ENCODE measurements around the gene ARFRP1. TPM values are rescaled to one million over a fixed set of nuclear protein-coding genes. Genes with fewer than 3 reads are reported as not detected.

ARFRP1 gene
- total RNA-seq, 1 donor from 2014 or later, result 49.4 TPM

DNA sequence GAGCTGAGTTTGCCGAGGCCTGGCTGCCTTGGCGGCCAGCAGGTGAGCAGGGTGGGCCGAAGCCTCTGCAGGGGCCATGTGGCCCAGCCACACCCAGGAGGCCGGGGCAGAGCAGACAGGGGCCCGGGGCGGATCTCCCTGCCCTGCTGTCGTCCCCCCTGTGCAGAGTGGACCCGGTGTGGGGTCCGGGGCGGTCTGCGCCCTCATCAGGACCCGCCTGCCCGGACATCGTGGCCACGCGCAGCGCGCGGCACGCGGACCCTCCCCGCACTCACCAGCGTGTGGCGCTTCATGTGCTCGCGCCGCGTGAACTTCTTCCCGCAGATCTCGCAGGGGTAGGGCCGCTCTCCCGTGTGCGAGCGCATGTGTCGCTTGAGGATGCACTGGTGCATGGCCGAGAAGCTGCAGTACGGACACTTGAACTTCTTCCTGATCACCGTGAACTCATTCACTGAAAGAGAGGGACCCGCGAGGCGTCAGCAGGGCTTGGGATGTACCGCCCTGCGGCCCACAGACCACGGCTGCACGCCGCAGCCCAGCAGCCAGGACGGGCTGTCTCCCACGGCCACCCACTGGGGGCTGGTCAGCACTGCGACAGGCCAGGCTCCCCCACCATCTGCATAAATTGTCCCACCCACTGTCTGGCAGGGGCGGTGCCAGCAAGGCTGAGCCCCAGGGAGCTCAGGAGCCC is 44.8 kb upstream of the ARFRP1 start:
- no peak overlapping the region for H3K4me3 ChIP-seq
- no peaks in the 10 kb centered on the region for H3K9me3 ChIP-seq
- H3K27me3 ChIP-seq, result no peaks in the 10 kb centered on the region
- intact Hi-C loops (cut with DNase I), result no loop called here
- H3K4me1 ChIP-seq, result no peaks in the 10 kb centered on the region
- H3K36me3 ChIP-seq, result no peaks in the 10 kb centered on the region
- no peak for DNase-seq
- ATAC-seq, result no peak
- TF ChIP-seq, protein P1, sequence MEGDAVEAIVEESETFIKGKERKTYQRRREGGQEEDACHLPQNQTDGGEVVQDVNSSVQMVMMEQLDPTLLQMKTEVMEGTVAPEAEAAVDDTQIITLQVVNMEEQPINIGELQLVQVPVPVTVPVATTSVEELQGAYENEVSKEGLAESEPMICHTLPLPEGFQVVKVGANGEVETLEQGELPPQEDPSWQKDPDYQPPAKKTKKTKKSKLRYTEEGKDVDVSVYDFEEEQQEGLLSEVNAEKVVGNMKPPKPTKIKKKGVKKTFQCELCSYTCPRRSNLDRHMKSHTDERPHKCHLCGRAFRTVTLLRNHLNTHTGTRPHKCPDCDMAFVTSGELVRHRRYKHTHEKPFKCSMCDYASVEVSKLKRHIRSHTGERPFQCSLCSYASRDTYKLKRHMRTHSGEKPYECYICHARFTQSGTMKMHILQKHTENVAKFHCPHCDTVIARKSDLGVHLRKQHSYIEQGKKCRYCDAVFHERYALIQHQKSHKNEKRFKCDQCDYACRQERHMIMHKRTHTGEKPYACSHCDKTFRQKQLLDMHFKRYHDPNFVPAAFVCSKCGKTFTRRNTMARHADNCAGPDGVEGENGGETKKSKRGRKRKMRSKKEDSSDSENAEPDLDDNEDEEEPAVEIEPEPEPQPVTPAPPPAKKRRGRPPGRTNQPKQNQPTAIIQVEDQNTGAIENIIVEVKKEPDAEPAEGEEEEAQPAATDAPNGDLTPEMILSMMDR (IDR thresholded peaks at IDR 0.05), result no peak
- H3K27ac ChIP-seq, result no peak overlapping the region

DNA sequence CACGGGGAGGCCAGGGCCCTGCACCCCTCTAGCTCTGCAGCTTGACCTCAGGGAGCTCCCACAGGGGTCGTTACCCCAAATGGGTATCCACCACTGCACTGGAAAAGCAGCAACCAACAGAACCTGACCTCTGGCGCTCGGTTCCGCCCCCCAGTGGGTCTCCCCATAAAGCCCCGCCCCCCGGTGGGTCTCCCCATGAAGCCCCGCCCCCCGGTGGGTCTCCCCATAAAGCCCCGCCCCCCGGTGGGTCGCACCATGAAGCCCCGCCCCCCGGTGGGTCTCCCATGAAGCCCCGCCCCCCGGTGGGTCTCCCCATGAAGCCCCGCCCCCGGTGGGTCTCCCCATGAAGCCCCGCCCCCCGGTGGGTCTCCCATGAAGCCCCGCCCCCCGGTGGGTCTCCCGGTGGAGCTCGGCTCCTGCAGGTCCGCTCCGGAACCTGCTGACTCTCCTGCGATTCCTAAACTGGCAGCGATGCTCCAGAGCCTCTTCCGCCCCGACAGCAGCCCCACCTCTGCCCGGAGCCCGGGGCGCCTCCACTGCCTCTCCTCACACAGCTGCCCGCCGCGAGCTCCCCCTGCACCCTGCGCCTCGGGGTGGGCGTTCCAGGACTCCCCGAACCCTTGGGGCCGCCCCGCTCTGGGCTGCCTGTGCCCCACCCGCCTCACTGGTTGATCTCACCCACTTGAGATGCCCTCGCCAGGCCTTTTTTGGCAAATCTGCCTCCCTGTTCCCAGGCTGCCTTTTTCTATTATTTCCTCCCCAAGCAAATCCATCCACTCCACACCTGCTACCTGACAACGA is 43.9 kb upstream of the ARFRP1 start:
- Histone ChIP-seq H3K9me3 (no peaks in the 10 kb centered on the region), H3K4me1 (no peaks in the 10 kb centered on the region), H3K27me3 (no peaks in the 10 kb centered on the region), H3K36me3 (no peaks in the 10 kb centered on the region), H3K27ac (peak overlapping the region; percentile 47), H3K4me3 (no peak overlapping the region)
- no peak for DNase-seq
- TF ChIP-seq, protein P1 (IDR thresholded peaks at IDR 0.05), result no peak
- intact Hi-C loops (cut with DNase I), result no loop called here
- no peak for ATAC-seq

DNA sequence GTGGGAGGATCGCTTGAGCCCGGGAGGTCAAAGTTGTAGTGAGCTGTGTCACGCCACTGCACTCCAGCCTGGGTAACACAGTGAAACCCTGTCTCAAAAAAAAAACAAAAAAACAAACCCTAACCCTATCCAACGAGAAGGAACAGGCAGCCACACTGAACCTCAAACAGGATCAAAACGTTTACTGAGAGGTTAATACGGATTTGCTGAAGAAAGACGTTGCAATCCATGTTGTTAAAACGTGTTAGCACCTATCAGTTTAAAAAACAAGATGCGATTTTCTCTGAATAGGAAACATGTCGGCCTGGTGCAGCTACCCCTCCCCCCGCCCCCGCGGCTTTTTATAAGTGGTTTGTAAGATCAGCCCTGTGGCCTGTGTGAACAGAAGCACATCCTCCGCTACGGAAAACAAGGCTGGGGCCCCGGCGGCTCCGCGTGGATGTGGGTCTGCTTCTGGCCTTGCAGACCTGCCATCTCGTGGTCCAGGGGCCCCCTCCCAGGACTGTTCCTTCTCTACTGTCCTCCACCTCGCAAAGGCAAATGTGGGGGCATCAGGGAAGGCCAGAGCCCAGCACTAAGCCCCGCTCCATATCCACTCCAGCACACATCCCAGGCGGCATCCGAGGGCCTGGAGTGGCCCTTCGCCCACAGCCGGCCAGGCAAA is 43.2 kb upstream of the ARFRP1 start:
- TF ChIP-seq, protein P1 (IDR thresholded peaks at IDR 0.05), result no peak
- H3K4me3 ChIP-seq, result no peak overlapping the region
- no peaks in the 10 kb centered on the region for H3K4me1 ChIP-seq
- intact Hi-C loops (cut with DNase I), result no loop called here
- ATAC-seq (no peak), DNase-seq (no peak)
- no peaks in the 10 kb centered on the region for H3K36me3 ChIP-seq
- H3K9me3 ChIP-seq, result no peaks in the 10 kb centered on the region
- no peaks in the 10 kb centered on the region for H3K27me3 ChIP-seq
- peak overlapping the region; percentile 47 for H3K27ac ChIP-seq

DNA sequence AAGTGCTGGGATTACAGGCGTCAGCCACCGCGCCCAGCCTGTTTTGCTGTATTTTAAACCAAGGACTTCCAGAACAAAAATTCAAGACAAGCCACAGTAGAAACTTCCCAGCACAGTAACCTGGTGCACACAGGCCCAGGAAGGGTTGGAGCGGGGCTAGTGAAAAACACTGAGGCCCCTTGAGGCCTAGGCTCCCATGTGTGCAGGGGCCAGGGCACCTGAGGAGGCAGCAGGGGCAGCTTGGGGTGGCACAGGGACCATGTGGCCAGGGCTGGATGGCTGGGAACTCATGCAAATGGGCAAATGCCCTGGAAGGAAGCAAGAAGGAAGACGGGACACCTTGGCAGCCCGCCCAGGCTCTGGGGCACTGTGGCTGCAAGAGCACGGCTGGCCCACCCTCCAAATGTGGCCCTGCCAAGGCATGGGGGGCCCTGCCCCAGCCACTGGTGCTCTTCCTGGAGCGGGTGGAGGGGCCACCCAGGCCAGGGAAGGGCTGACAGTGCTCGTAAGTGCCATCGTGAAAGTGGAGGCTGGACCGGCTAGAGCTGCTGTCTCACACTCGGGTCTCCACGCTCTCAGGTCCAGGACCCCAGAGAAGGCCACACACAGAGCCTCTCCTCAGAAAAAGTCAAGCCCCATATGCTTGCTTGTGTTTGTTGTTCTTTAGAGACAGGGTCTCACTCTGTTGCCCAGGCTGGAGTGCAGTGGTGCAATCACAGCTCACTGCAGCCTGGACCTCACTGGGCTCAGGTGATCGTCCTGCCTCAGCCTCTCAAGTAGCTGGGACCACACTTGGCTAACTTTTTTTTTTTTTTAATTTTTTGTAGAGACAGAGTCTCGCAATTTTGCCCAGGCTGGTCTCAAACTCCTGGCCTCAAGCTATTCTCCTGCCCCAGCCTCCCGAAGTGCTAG is 42.1 kb upstream of the ARFRP1 start:
- TF ChIP-seq, protein P1 (IDR thresholded peaks at IDR 0.05), result no peak
- Histone ChIP-seq H3K9me3 (no peaks in the 10 kb centered on the region), H3K4me1 (no peaks in the 10 kb centered on the region), H3K36me3 (no peaks in the 10 kb centered on the region), H3K27me3 (no peaks in the 10 kb centered on the region), H3K4me3 (no peak overlapping the region), H3K27ac (no peak overlapping the region)
- ATAC-seq (no peak), DNase-seq (no peak)
- intact Hi-C loops (cut with DNase I), result no loop called here

DNA sequence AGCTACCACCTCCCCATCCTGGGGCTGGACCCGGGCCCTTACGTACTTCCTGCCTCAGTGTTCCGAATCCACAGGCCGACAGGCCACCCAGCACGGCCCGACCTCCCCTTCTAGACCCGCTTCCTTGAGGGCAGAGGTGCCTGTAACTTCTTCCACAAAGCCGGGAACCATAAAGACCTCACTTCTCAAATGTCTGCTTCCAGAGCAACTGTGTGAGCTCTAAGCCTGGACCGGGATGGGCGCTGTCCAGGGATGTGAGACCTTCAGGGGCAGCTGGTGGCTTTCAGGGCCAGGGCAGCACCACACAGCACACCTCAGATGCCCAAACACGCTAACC is 41.1 kb upstream of the ARFRP1 start:
- intact Hi-C loops (cut with DNase I), result no loop called here
- TF ChIP-seq, protein P1 (IDR thresholded peaks at IDR 0.05), result no peak
- peaks cover 2% of the 10 kb centered on the region for H3K36me3 ChIP-seq
- H3K4me3 ChIP-seq, result no peak overlapping the region
- no peaks in the 10 kb centered on the region for H3K27me3 ChIP-seq
- H3K27ac ChIP-seq, result no peak overlapping the region
- no peaks in the 10 kb centered on the region for H3K9me3 ChIP-seq
- DNase-seq (no peak), ATAC-seq (no peak)
- no peaks in the 10 kb centered on the region for H3K4me1 ChIP-seq

Measured in upper lobe of right lung (tissue), 1 donor.